OCI-LY7 (cell line): ENCODE measurements around the gene CNTN2.

Source experiments
- CTCF ChIP-seq: fragments of 200-600 bp; sonication (generic); conservative IDR thresholded peaks from 2 replicates; pipeline ENCODE4 v1.5.1; 2014; ENCODE audit warnings: mild to moderate bottlenecking, antibody characterized with exemption, low read length, moderate library complexity, mixed read lengths
- EZH2phosphoT487 ChIP-seq: fragments of 200-600 bp; sonication (generic); IDR thresholded peaks from 2 replicates; pipeline ENCODE4 v1.6.1; 2018; ENCODE audit warnings: low read depth, borderline replicate concordance, mild to moderate bottlenecking, mixed run types, antibody characterized with exemption, low read length, moderate library complexity, mixed read lengths

- TF ChIP-seq CTCF (no peak), EZH2phosphoT487 (no peak)
Measured at GRCh38 chr1:205071801-205072200, 28.8 kb downstream of the CNTN2 start.
